ENCODE data around the gene KY.

KY gene

GRCh38 chr3:134693804-134694203, 43.0 kb upstream of the KY start:
- TF ChIP-seq CTCF (IDR thresholded peaks at IDR 0.05), result no peak

DNA sequence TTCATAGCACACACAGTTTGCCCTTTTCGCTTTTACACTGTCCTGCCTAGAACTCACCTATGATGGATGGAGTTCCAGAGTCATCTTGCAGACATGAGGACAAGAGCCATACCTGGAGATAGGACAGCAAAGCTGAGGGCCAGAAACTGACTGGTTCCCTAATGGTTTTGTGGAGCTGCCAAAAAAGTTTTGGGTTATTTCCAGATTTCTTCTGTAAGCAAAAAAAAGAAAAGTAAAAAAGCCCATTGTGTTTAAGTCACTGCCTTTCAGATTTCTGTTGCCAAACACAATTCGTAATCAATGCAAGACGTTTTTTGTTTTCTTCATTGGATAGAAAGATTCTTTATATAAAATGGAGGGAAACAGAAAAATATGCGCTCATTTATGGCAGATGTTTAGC, 42.4 kb upstream of the KY start:
- no peak for TF ChIP-seq CTCF (IDR thresholded peaks at IDR 0.05)

DNA sequence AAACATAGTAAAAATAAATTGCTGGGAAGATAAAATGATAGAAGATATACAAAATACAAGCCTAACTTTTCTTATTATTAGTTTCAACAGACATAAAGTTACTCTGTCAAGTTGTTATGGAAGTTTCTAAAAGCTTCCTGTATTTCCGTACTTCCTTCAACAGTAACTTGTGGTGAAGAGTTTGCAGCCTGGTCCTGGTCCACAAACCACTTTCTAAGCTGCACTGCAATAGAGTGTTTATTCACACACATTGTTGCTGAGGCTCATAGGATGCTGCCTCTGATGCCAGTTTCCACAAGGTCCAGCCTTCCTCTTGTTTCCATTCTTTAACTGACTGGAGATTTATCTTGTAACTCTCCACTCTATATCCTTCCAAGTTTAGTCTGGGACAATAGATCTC, 39.4 kb upstream of the KY start:
- TF ChIP-seq CTCF (IDR thresholded peaks at IDR 0.05), result no peak

DNA sequence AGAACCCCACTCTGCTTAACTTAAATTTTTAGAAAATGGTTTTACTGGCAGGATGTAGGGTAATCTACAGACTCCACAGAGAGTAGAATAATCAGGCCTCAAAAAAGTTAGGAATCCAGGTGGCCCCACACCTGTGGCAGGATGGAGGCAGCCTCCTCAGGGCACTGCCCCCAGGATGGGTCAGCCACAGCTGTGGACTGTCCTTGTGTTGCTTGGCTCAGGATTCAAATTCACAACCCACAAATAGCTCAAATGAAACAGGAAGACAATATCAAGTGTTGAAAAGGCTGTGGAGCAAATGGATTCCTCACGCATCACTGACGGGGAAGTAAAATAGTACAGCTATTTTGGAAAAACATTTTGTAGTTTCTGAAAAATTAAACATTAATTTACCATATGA, 36.8 kb upstream of the KY start:
- TF ChIP-seq CTCF (IDR thresholded peaks at IDR 0.05), result no peak

GRCh38 chr3:134685929-134686802, 35.3 kb upstream of the KY start:
- TF ChIP-seq CTCF (IDR thresholded peaks at IDR 0.05), result no peak

GRCh38 chr3:134682196-134682880, 31.5 kb upstream of the KY start:
- no peak for TF ChIP-seq CTCF (IDR thresholded peaks at IDR 0.05)

GRCh38 chr3:134681522-134681900, 30.7 kb upstream of the KY start:
- no peak for TF ChIP-seq CTCF (IDR thresholded peaks at IDR 0.05)

Measured in LNCAP (cell line).